GM06990 (cell line): ENCODE measurements around the gene KIAA1671.
"Not testable (repeated sequence)": the region's sequence is repeated elsewhere in the genome, so short reads cannot be mapped to it uniquely, and the experiment has no call there.

Experiments used
- DNase-seq: peaks from one replicate; pipeline ENCODE4 v3.0.0-alpha.2; 2011; ENCODE audit not compliant: insufficient read length; ENCODE audit errors: extremely low read depth
- H3K27me3 ChIP-seq: replicated peaks from 2 replicates; pipeline ENCODE4 v1.6.0; 2011; ENCODE audit warnings: low read length; ENCODE audit not compliant: control insufficient read depth, insufficient read depth
- H3K36me3 ChIP-seq: 2 replicates; pipeline ENCODE4 v1.5.1; 2011; ENCODE audit warnings: low read length; ENCODE audit not compliant: control insufficient read depth, insufficient read depth
- H3K4me3 ChIP-seq: replicated peaks from 2 replicates; pipeline ENCODE4 v1.5.1; 2011; ENCODE audit warnings: low read depth, mild to moderate bottlenecking, control low read depth, low read length
- TF ChIP-seq, protein P1 (sequence below): IDR thresholded peaks from 2 replicates; pipeline ENCODE4 v1.5.1; 2011; ENCODE audit warnings: low read length, control low read depth, mild to moderate bottlenecking, inconsistent platforms; ENCODE audit not compliant: insufficient read depth, poor library complexity, severe bottlenecking

KIAA1671 gene

DNA sequence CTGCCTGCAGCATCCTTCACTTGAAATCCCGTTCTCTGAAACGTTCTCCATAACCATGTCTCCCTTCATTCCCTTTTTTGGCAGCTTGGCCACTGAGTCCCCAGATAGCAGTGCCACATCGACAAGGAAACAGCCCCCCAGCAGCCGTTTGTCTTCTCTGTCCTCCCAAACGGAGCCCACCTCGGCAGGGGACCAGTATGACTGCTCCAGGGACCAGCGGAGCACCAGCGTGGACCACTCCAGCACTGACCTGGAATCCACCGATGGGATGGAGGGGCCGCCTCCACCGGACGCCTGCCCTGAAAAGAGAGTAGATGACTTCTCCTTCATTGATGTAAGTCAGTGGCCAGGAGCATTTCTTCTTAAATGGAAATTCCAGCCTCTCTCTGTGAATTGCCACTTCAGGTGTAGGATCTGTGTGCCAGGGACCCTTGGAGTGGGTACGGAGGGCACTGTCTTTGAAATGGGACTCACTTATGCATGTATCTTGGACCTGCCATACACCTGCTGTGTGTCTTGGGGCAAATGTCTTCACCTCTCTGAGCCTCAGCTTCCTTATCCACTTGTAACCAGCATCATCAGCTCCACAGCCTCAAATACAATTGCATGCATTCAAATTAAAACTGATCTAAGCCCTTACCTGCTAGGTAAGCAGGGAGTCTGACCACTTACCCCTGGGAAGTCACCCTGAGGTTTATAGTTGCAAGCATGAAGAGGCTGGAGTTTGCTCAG, 221.8 kb downstream of the KIAA1671 start:
- Histone ChIP-seq H3K27me3 (no peaks in the 10 kb centered on the region; the same call in 1 of the 2 replicates), H3K4me3 (no peak overlapping the region), H3K36me3 (no peaks in the 10 kb centered on the region)
- TF ChIP-seq, protein P1, sequence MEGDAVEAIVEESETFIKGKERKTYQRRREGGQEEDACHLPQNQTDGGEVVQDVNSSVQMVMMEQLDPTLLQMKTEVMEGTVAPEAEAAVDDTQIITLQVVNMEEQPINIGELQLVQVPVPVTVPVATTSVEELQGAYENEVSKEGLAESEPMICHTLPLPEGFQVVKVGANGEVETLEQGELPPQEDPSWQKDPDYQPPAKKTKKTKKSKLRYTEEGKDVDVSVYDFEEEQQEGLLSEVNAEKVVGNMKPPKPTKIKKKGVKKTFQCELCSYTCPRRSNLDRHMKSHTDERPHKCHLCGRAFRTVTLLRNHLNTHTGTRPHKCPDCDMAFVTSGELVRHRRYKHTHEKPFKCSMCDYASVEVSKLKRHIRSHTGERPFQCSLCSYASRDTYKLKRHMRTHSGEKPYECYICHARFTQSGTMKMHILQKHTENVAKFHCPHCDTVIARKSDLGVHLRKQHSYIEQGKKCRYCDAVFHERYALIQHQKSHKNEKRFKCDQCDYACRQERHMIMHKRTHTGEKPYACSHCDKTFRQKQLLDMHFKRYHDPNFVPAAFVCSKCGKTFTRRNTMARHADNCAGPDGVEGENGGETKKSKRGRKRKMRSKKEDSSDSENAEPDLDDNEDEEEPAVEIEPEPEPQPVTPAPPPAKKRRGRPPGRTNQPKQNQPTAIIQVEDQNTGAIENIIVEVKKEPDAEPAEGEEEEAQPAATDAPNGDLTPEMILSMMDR, result no peak
- no peak for DNase-seq

DNA sequence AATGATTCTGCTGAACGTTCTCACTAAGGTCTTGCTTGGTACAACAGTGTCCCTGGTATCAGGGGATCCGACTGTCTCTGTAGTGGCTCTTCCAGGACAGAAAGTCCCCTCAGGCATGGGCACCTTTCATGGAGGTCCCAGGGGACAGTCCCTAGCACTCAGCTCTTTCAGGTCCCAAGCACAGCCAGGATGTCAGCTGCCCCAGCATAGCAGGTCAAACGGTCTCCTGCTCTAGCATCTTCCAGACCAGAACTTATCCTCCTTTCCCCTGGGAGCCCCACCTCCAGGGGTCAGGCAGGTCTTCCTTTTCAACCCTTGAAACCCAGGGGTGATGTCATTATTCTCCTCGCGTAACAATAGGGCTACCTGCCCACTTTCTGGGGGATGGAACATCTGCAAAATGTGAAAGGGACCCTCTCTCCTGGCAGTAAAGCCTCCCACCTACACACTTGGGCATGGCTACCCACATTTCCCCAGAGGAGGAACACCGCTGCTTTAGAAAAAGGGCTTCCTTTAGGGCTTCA, 222.4 kb downstream of the KIAA1671 start:
- Histone ChIP-seq H3K4me3 (no peak overlapping the region), H3K27me3 (no peaks in the 10 kb centered on the region), H3K36me3 (no peaks in the 10 kb centered on the region)
- no peak for DNase-seq
- TF ChIP-seq, protein P1, result no peak

DNA sequence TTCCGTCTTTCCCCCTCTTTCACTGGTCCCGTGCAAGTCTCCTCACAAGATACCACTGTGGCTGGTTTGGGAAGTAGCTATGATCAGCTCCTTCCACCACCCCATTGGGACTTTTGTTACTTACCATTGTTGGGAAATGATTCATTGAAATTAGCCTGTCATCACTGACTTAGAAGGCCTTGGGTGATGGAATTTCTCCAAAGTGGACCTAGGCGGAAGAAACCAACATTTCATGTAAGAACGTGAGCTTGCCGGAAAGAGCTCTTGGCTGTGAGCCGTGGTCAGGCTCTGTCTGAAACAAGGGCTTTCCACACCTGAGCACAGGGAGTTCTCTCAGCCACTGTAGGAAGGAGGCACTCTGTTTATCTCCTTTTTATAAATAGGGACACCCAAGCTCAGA, 223.7 kb downstream of the KIAA1671 start:
- TF ChIP-seq, protein P1, result no peak
- Histone ChIP-seq H3K27me3 (no peaks in the 10 kb centered on the region), H3K36me3 (no peaks in the 10 kb centered on the region), H3K4me3 (no peak overlapping the region)
- no peak for DNase-seq

DNA sequence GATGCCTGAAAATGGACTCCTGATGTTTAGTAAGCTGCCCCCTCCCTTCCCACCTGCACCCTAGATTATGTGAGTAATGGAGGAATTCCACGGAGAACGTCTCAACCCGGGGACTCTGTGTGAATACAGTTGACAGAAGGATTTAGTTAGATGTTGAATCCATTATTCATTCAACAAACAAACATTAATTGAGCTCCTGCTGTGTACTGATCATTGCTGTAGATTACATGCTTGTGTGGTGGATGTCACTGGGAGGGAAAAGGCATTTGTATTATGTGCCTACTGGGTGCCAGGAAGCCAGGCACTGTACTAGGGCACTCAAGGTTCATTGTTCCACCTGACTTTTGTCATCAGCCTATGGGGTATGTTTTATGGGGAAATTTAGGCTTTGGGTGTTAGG, 224.3 kb downstream of the KIAA1671 start:
- no peaks in the 10 kb centered on the region for H3K36me3 ChIP-seq
- TF ChIP-seq, protein P1, result no peak
- no peak overlapping the region for H3K4me3 ChIP-seq
- no peaks in the 10 kb centered on the region for H3K27me3 ChIP-seq
- DNase-seq, result no peak

DNA sequence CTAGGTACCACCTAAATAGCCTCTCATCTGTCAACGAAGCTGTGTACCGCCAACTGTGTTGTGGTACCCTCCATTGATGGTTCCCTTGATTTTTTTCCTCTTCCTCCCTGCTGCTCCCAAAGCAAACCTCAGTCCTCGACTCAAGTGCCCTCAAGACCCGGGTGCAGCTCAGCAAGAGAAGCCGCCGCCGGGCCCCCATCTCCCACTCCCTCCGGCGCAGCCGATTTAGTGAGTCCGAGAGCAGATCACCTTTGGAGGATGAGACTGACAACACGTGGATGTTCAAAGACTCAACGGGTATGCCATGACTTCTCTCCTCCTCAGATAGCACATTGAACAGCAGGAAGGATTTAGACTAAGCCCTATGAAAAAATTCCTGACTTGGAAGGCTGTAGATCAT, 224.7 kb downstream of the KIAA1671 start:
- H3K27me3 ChIP-seq, result no peaks in the 10 kb centered on the region
- TF ChIP-seq, protein P1, result no peak

DNA sequence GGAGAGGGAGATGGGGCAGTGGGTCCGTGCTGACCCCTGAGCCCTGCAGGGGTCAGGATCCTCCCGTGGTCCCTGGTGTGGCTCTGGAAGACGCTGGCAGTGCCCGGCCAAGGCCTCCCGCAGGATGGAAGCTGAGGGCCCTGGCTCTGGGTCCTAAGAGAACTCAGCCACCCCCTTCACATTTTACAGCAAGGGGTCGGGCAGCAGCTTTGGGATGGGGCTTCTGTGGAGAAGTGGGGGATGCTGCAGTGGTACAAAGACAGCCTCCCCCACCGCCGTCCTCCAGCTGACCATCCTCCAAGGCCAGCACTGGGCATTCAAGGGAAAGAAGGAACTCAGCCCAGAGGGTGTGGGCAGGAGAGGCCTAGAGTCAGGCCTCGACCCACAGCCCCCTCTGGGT, 225.4 kb downstream of the KIAA1671 start:
- Histone ChIP-seq H3K4me3 (no peak overlapping the region), H3K27me3 (no peaks in the 10 kb centered on the region), H3K36me3 (no peaks in the 10 kb centered on the region)
- TF ChIP-seq, protein P1, result no peak
- DNase-seq, result no peak

More for the DNA sequence above, 224.7 kb downstream of the KIAA1671 start:
- Histone ChIP-seq H3K36me3 (no peaks in the 10 kb centered on the region), H3K4me3 (no peak overlapping the region)
- no peak for DNase-seq

DNA sequence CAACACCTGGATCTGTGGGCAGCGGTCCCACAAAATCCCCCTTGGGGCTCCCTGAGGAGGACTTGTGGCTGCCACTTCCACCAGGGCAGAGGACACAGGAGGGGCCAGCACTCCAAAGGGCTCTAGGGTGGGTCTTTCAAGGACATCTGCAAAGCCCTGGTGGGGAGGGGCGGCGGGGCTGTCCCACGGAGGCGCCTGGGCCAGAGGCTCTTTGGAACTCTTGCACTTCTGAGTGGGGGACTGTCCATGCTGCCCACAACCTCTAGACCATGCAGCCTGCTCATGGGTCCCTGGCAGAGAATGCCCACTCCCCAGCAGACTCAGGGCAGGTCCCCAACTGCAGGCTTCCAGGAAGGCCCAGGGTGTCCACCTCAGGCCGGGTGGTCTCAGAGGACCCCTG, 225.8 kb downstream of the KIAA1671 start:
- H3K4me3 ChIP-seq, H3K36me3 ChIP-seq, H3K27me3 ChIP-seq, DNase-seq: not testable (repeated sequence)

DNA sequence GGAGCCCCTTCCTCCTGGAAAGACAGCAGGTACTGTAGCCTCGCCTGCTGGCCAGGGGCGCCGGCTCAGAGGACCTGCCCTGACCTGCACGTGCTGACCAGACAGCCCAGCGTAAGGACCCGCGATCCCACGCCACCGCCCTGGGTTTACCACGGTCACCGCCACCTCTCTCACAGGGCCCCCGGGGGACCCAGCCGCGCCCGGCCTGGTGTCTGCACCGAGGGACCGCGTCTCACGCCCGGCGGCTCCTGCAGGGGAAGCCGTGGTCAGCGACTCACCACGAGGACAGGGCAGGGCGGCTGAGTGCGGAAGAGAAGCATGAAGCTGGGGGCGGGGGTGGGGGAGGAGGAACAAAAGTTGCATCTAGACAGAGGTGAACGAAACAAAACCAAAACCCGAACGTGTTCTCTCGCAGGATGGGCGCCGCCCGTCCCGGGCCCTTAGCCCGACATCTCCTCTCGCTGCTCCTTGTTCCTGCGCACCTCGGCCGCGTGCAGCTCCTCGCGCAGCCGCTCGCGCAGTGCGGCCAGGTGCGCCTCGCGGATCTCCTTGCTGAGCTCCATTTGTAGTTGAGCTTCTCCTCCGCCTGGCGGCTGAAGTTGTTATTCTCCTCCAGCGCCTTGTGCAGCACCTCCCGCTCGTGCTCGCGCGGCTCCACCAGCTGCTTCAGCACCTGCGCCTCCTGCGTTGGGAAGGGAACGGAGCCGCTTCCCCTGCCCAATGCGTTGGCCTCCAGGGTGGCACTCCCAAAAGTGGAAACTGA, 226.5 kb downstream of the KIAA1671 start:
- DNase-seq, H3K27me3 ChIP-seq, H3K36me3 ChIP-seq: not testable (repeated sequence)
- H3K4me3 ChIP-seq, result peak overlapping the region; percentile 44
